Heart left ventricle (tissue), 13 donors: Measurements from ENCODE around the gene CS.

ENCODE experiments used
- CTCF ChIP-seq, 12 donors: fragments of 200-600 bp; sonication (generic) in 4 of 12; IDR thresholded peaks; one replicate each; pipeline versions ENCODE4 v1.5.0 to v1.8.0; 2018 to 2022; ENCODE audit warnings: antibody characterized with exemption in 12 of 12, mild to moderate bottlenecking in 5 of 12
- POLR2A ChIP-seq, 2 donors: fragments of 450-650 bp; IDR thresholded peaks; one replicate each; pipeline ENCODE4 v1.6.1; 2017; ENCODE audit warnings: antibody characterized with exemption in 2 of 2, mild to moderate bottlenecking in 2 of 2, moderate library complexity in 2 of 2
- donor health status: ischemic (EF 13 %, LVEDD 7.1; RV severe dilation, severe dysfunction).
- donor health status: DM: no; HTN: yes; CAD: no.
- donor health status: DM: no; HTN: no; CAD: no.
- donor health status: ischemic (EF 25% LVEDD 6.9; RV normal size, moderate dysfunction).
- donor health status: ischemic (EF 25% LVEDD 5.7; RV mildly dilated, moderate dysfunction).
- donor health status: ischemic (EF 35%, LVEDD 5.7; RV mildly dilated, moderate dysfunction).
- donor health status: nonischemic (EF 11% LVEDD 7.7; RV severe dilation, severe dysfunction).
- donor health status: DM: yes; HTN: yes; CAD: no.
- donor health status: PGD.
- donor health status: ischemic (EF 29% LVEDD 5.4; RV normal size, mild dysfunction).
- donor health status: nonischemic (EF 23%, LVEDD 6.1; RV moderate dilation, normal function).

- no peak for TF ChIP-seq CTCF (IDR thresholded peaks at IDR 0.05)
- TF ChIP-seq POLR2A (IDR thresholded peaks at IDR 0.05): no peak
Measured at GRCh38 chr12:56337753-56338251, 37.7 kb upstream of the CS start.
